ENCODE measurements around the gene SPINK8. TPM values are rescaled to one million over a fixed set of nuclear protein-coding genes. Genes with fewer than 3 reads are reported as not detected.
A peak's percentile ranks its signal among the peaks of the same experiment; 100 is the strongest.

Gene SPINK8
- total and polyA plus RNA-seq, 2 donors (not counting 1 experiment from before 2014, with no cell fraction given): not detected

GRCh38 chr3:48285675-48286074 is 47.8 kb downstream of the SPINK8 start:
- no peak for DNase-seq (ENCODE audit: low read depth in 2 of 2)
- no peak overlapping the region for H3K4me3 ChIP-seq (replicated peaks in 1 of 4; ENCODE audit: control extremely low read depth in 1 of 4, insufficient read depth in 1 of 4, low read depth in 3 of 4, low read length in 4 of 4)
- H3K36me3 ChIP-seq (ENCODE audit: control insufficient read depth, insufficient read depth, low read length): no peaks in the 10 kb centered on the region
- H3K4me2 ChIP-seq (ENCODE audit: extremely low read depth, insufficient read depth, low read length): no peak overlapping the region
- H3K27me3 ChIP-seq (ENCODE audit: control insufficient read depth, insufficient read depth, low read length): no peaks in the 10 kb centered on the region
- H3K27ac ChIP-seq (ENCODE audit: insufficient read depth, low read length): no peak overlapping the region
- no peak overlapping the region for H2AFZ ChIP-seq (ENCODE audit: low read length)
- H3K9ac ChIP-seq (ENCODE audit: insufficient read depth, low read length): no peak overlapping the region
- H3K79me2 ChIP-seq (ENCODE audit: control insufficient read depth, insufficient read depth, low read length): no peaks in the 10 kb centered on the region
- TF ChIP-seq, protein P1, sequence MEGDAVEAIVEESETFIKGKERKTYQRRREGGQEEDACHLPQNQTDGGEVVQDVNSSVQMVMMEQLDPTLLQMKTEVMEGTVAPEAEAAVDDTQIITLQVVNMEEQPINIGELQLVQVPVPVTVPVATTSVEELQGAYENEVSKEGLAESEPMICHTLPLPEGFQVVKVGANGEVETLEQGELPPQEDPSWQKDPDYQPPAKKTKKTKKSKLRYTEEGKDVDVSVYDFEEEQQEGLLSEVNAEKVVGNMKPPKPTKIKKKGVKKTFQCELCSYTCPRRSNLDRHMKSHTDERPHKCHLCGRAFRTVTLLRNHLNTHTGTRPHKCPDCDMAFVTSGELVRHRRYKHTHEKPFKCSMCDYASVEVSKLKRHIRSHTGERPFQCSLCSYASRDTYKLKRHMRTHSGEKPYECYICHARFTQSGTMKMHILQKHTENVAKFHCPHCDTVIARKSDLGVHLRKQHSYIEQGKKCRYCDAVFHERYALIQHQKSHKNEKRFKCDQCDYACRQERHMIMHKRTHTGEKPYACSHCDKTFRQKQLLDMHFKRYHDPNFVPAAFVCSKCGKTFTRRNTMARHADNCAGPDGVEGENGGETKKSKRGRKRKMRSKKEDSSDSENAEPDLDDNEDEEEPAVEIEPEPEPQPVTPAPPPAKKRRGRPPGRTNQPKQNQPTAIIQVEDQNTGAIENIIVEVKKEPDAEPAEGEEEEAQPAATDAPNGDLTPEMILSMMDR (conservative IDR thresholded peaks at IDR 0.05 in 1 of 2, IDR thresholded peaks at IDR 0.05 in 1 of 2; ENCODE audit: low read depth in 1 of 2, low read length in 2 of 2): no peak
- TF ChIP-seq EZH2 (IDR thresholded peaks at IDR 0.05; ENCODE audit: low read length, missing control alignments): no peak
- no peaks in the 10 kb centered on the region for H4K20me1 ChIP-seq (ENCODE audit: control insufficient read depth, extremely low read depth, insufficient read depth, low read length)
- no peaks in the 10 kb centered on the region for H3K4me1 ChIP-seq (ENCODE audit: control insufficient read depth, extremely low read depth, insufficient read depth, low read length)
- H3K9me3 ChIP-seq (ENCODE audit: control insufficient read depth, insufficient read depth, low read depth, low read length): no peaks in the 10 kb centered on the region

GRCh38 chr3:48285132-48285531 is 48.3 kb downstream of the SPINK8 start:
- Histone ChIP-seq H3K4me1 (ENCODE audit: control insufficient read depth, extremely low read depth, insufficient read depth, low read length) (no peaks in the 10 kb centered on the region), H3K9me3 (ENCODE audit: control insufficient read depth, insufficient read depth, low read depth, low read length) (no peaks in the 10 kb centered on the region), H3K4me2 (ENCODE audit: extremely low read depth, insufficient read depth, low read length) (no peak overlapping the region), H3K27ac (ENCODE audit: insufficient read depth, low read length) (no peak overlapping the region), H3K36me3 (ENCODE audit: control insufficient read depth, insufficient read depth, low read length) (no peaks in the 10 kb centered on the region), H3K27me3 (ENCODE audit: control insufficient read depth, insufficient read depth, low read length) (no peaks in the 10 kb centered on the region), H4K20me1 (ENCODE audit: control insufficient read depth, extremely low read depth, insufficient read depth, low read length) (no peaks in the 10 kb centered on the region), H3K4me3 (replicated peaks in 1 of 4; ENCODE audit: control extremely low read depth in 1 of 4, insufficient read depth in 1 of 4, low read depth in 3 of 4, low read length in 4 of 4) (no peak overlapping the region), H2AFZ (ENCODE audit: low read length) (no peak overlapping the region), H3K9ac (ENCODE audit: insufficient read depth, low read length) (no peak overlapping the region), H3K79me2 (ENCODE audit: control insufficient read depth, insufficient read depth, low read length) (no peaks in the 10 kb centered on the region)
- TF ChIP-seq, protein P1 (conservative IDR thresholded peaks at IDR 0.05 in 1 of 2, IDR thresholded peaks at IDR 0.05 in 1 of 2; ENCODE audit: low read depth in 1 of 2, low read length in 2 of 2): no peak
- no peak for TF ChIP-seq EZH2 (IDR thresholded peaks at IDR 0.05; ENCODE audit: low read length, missing control alignments)
- peak in 1 of 2 donors; percentile 59 for DNase-seq (ENCODE audit: low read depth in 2 of 2)

DNA sequence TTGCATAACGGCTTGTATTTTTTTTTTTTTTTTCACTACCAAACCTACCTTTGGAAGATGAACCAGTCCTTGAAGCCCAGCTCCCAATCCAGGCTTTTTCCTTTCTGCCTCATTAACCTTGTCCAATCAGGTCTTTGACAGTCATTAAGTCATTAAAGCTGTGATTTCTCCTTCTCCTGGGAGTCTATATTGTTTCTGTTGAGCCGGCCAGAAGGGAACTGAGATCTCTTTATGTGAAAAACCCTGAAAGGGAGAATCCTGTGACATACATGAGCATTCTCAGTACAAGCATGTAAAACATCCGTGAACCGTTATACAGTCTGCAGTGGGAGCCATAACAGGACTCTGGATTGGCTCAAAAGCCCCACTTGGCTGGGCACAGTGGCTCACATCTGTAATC is 52.6 kb downstream of the SPINK8 start:
- H3K4me1 ChIP-seq (ENCODE audit: control insufficient read depth, extremely low read depth, insufficient read depth, low read length): no peaks in the 10 kb centered on the region
- no peaks in the 10 kb centered on the region for H4K20me1 ChIP-seq (ENCODE audit: control insufficient read depth, extremely low read depth, insufficient read depth, low read length)
- H3K4me3 ChIP-seq (replicated peaks in 1 of 4; ENCODE audit: control extremely low read depth in 1 of 4, insufficient read depth in 1 of 4, low read depth in 3 of 4, low read length in 4 of 4): no peak overlapping the region
- H3K79me2 ChIP-seq (ENCODE audit: control insufficient read depth, insufficient read depth, low read length): no peaks in the 10 kb centered on the region
- no peak overlapping the region for H3K9ac ChIP-seq (ENCODE audit: insufficient read depth, low read length)
- H3K36me3 ChIP-seq (ENCODE audit: control insufficient read depth, insufficient read depth, low read length): no peaks in the 10 kb centered on the region
- TF ChIP-seq, protein P1 (conservative IDR thresholded peaks at IDR 0.05 in 1 of 2, IDR thresholded peaks at IDR 0.05 in 1 of 2; ENCODE audit: low read depth in 1 of 2, low read length in 2 of 2): no peak
- no peak for TF ChIP-seq EZH2 (IDR thresholded peaks at IDR 0.05; ENCODE audit: low read length, missing control alignments)
- no peak for DNase-seq (ENCODE audit: low read depth in 2 of 2)
- H3K9me3 ChIP-seq (ENCODE audit: control insufficient read depth, insufficient read depth, low read depth, low read length): no peaks in the 10 kb centered on the region
- H3K27ac ChIP-seq (ENCODE audit: insufficient read depth, low read length): no peak overlapping the region
- no peak overlapping the region for H2AFZ ChIP-seq (ENCODE audit: low read length)
- H3K4me2 ChIP-seq (ENCODE audit: extremely low read depth, insufficient read depth, low read length): no peak overlapping the region
- H3K27me3 ChIP-seq (ENCODE audit: control insufficient read depth, insufficient read depth, low read length): no peaks in the 10 kb centered on the region
